ENCODE measurements around the gene SLC16A10. TPM values are rescaled to one million over a fixed set of nuclear protein-coding genes. Genes with fewer than 3 reads are reported as not detected.
A peak's percentile ranks its signal among the peaks of the same experiment; 100 is the strongest.

SLC16A10 gene
- total RNA-seq (10 to 100 TPM; 10.2 to 16.5 (median 14.3) TPM), total RNA-seq (5.5 to 43.4 (median 13.8) reads per million in 29 experiments)
- total RNA-seq (2013), result 10.2 TPM

DNA sequence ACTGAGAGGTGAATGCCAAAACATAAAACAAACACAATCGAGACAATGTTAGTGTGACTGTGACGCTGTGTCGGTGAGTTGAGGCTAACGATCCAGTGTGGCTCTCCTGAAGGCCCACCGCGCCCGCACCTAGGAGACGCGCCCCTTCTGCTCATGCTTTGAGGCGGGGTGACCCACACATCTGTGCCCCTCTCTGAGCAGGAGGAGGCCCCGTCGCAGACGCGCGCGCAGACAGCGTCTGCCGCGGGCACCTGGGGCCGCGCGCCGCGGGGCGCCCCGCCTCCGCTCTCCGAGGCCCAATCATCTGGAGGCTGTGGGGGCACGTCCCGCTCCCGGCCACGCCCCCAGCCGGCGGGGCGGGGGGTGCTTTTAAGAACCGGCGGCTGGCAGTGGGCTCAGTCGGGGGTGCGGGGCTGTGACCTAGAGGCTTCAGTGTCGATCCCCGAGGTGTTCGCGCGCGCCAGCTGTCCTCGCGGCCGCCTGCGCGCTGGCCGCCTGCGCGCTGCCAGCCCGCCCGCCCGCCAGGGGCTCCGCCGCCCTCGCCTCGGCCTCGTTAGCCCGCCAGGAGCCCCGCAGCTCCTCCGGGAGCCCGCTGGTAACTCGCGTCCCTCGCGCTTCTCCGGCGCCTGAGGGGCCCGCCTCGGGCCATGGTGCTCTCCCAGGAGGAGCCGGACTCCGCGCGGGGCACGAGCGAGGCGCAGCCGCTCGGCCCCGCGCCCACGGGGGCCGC, at the start of gene SLC16A10:
TSS of gene SLC16A10 (plus strand) at position 398 of the 730 bp plus-strand sequence. CDS start at position 648, 250 bp downstream.
- Mint-ChIP-seq H3K9me3 (no peaks in the 10 kb centered on the region), H3K27ac (peak within 1 kb of the TSS; percentile 80 to 94), H3K4me1 (peaks cover 36 to 39% (median 39%) of the 10 kb centered on the region in 3 donors), H3K27me3 (peaks cover 0 to 11% of the 10 kb centered on the region in 2 donors), H3K36me3 (no peaks in the 10 kb centered on the region), H3K4me3 (peak within 1 kb of the TSS; percentile 86 to 96 (median 89))
- under 1% methylated on average over 85 of the region's 86 CpGs for WGBS (ENCODE audit: insufficient coverage)
- peaks cover 8 to 11% of the 10 kb centered on the region in 2 experiments for H3K4me1 ChIP-seq (ENCODE audit: control insufficient read depth in 1 of 2, extremely low read depth in 1 of 2, insufficient read depth in 2 of 2, low read length in 2 of 2)
- peak within 1 kb of the TSS; percentile 32 for H3K27ac ChIP-seq (ENCODE audit: low read length)
- ChIA-PET CTCF (interaction anchor here in 1 of 2 donors (0.6 to 1.1 kb wide), 2 partner anchors 10 to 172 kb away, joined by 3 to 5 read pairs; a partner anchor contains a TSS), POLR2A (interaction anchor here (0.6 to 0.7 kb wide), 7 partner anchors 9 to 1710 kb away, joined by 4 to 18 read pairs (median 5); partner anchors contain the start of genes FAM229B (in 1 of the 2), REV3L (in 1 of the 2) and TUBE1 (in 1 of the 2))
- ATAC-seq (replicated peaks in 1 of 4), result peak; percentile 85 to 93 (median 90)
- H3K27me3 ChIP-seq (replicated peaks in 1 of 2; ENCODE audit: control insufficient read depth in 2 of 2, extremely low read depth in 1 of 2, insufficient read depth in 2 of 2, low read length in 1 of 2), result peaks cover 0 to 3% of the 10 kb centered on the region in 2 experiments
- H3K9me3 ChIP-seq, result no peaks in the 10 kb centered on the region
- peak; percentile 61 to 91 (median 82) for DNase-seq
- H3K4me3 ChIP-seq (ENCODE audit: control insufficient read depth in 1 of 2, extremely low read depth in 1 of 2, low read length in 1 of 2), result peak within 1 kb of the TSS; percentile 54 to 94
- H3K36me3 ChIP-seq (ENCODE audit: control insufficient read depth in 2 of 2, extremely low read depth in 1 of 2, insufficient read depth in 1 of 2, low read length in 1 of 2), result no peaks in the 10 kb centered on the region

GRCh38 chr6:111038534-111039252, 48.6 kb upstream of the SLC16A10 start:
- H3K9me3 ChIP-seq, result no peaks in the 10 kb centered on the region
- no peak overlapping the region for H3K27ac Mint-ChIP-seq
- H3K36me3 Mint-ChIP-seq, result no peaks in the 10 kb centered on the region
- no peaks in the 10 kb centered on the region for H3K9me3 Mint-ChIP-seq
- 54% methylated on average over 4 of the region's 6 CpGs for WGBS (ENCODE audit: insufficient coverage)
- DNase-seq (no peak), ATAC-seq (replicated peaks in 1 of 4) (no peak)
- H3K27ac ChIP-seq (ENCODE audit: low read length), result no peak overlapping the region
- no peaks in the 10 kb centered on the region for H3K4me1 ChIP-seq (ENCODE audit: control insufficient read depth in 1 of 2, extremely low read depth in 1 of 2, insufficient read depth in 2 of 2, low read length in 2 of 2)
- H3K27me3 ChIP-seq (replicated peaks in 1 of 2; ENCODE audit: control insufficient read depth in 2 of 2, extremely low read depth in 1 of 2, insufficient read depth in 2 of 2, low read length in 1 of 2), result peaks cover 0 to 3% of the 10 kb centered on the region in 2 experiments
- POLR2A ChIA-PET, result no interaction called here
- no peak overlapping the region for H3K4me3 ChIP-seq (ENCODE audit: control insufficient read depth in 1 of 2, extremely low read depth in 1 of 2, low read length in 1 of 2)
- peaks cover 4 to 8% of the 10 kb centered on the region in 2 donors for H3K27me3 Mint-ChIP-seq
- H3K4me1 Mint-ChIP-seq, result no peaks in the 10 kb centered on the region
- no peaks in the 10 kb centered on the region for H3K36me3 ChIP-seq (ENCODE audit: control insufficient read depth in 2 of 2, extremely low read depth in 1 of 2, insufficient read depth in 1 of 2, low read length in 1 of 2)
- no peak overlapping the region for H3K4me3 Mint-ChIP-seq
- CTCF ChIA-PET, result no interaction called here

GRCh38 chr6:111041917-111042316, 45.4 kb upstream of the SLC16A10 start:
- H3K27ac Mint-ChIP-seq, result no peak overlapping the region
- no peaks in the 10 kb centered on the region for H3K4me1 Mint-ChIP-seq
- H3K9me3 Mint-ChIP-seq, result no peaks in the 10 kb centered on the region
- Histone ChIP-seq H3K4me3 (ENCODE audit: control insufficient read depth in 1 of 2, extremely low read depth in 1 of 2, low read length in 1 of 2) (no peak overlapping the region), H3K9me3 (no peaks in the 10 kb centered on the region), H3K4me1 (ENCODE audit: control insufficient read depth in 1 of 2, extremely low read depth in 1 of 2, insufficient read depth in 2 of 2, low read length in 2 of 2) (no peaks in the 10 kb centered on the region), H3K27ac (ENCODE audit: low read length) (no peak overlapping the region), H3K36me3 (ENCODE audit: control insufficient read depth in 2 of 2, extremely low read depth in 1 of 2, insufficient read depth in 1 of 2, low read length in 1 of 2) (no peaks in the 10 kb centered on the region), H3K27me3 (replicated peaks in 1 of 2; ENCODE audit: control insufficient read depth in 2 of 2, extremely low read depth in 1 of 2, insufficient read depth in 2 of 2, low read length in 1 of 2) (no peaks in the 10 kb centered on the region)
- ATAC-seq (replicated peaks in 1 of 4) (no peak), DNase-seq (no peak)
- CTCF ChIA-PET, result interaction anchor here in 1 of 2 donors (0.6 to 1.4 kb wide), 2 partner anchors 15 to 98 kb away, joined by 3 read pairs; no protein-coding TSS in a partner anchor
- POLR2A ChIA-PET, result no interaction called here
- H3K27me3 Mint-ChIP-seq, result peaks cover 4 to 8% of the 10 kb centered on the region in 2 donors
- whole genome bisulfite sequencing (ENCODE audit: insufficient coverage), result 60% methylated on average over 1 of the region's 4 CpGs
- H3K36me3 Mint-ChIP-seq, result no peaks in the 10 kb centered on the region
- no peak overlapping the region for H3K4me3 Mint-ChIP-seq

- no peak overlapping the region for H3K4me3 Mint-ChIP-seq
- Histone ChIP-seq H3K9me3 (no peaks in the 10 kb centered on the region), H3K27me3 (replicated peaks in 1 of 2; ENCODE audit: control insufficient read depth in 2 of 2, extremely low read depth in 1 of 2, insufficient read depth in 2 of 2, low read length in 1 of 2) (no peaks in the 10 kb centered on the region), H3K4me3 (ENCODE audit: control insufficient read depth in 1 of 2, extremely low read depth in 1 of 2, low read length in 1 of 2) (no peak overlapping the region), H3K27ac (ENCODE audit: low read length) (no peak overlapping the region), H3K4me1 (ENCODE audit: control insufficient read depth in 1 of 2, extremely low read depth in 1 of 2, insufficient read depth in 2 of 2, low read length in 2 of 2) (no peaks in the 10 kb centered on the region), H3K36me3 (ENCODE audit: control insufficient read depth in 2 of 2, extremely low read depth in 1 of 2, insufficient read depth in 1 of 2, low read length in 1 of 2) (no peaks in the 10 kb centered on the region)
- H3K36me3 Mint-ChIP-seq, result no peaks in the 10 kb centered on the region
- H3K9me3 Mint-ChIP-seq, result no peaks in the 10 kb centered on the region
- DNase-seq, result no peak
- no peak for ATAC-seq (replicated peaks in 1 of 4)
- no peaks in the 10 kb centered on the region for H3K27me3 Mint-ChIP-seq
- H3K4me1 Mint-ChIP-seq, result no peaks in the 10 kb centered on the region
- ChIA-PET CTCF (no interaction called here), POLR2A (no interaction called here)
- WGBS (ENCODE audit: insufficient coverage), result 100% methylated on average over 1 of the region's 8 CpGs
- H3K27ac Mint-ChIP-seq, result no peak overlapping the region
These were observed 40.1 kb upstream of the SLC16A10 start for GRCh38 chr6:111047244-111047643.

DNA sequence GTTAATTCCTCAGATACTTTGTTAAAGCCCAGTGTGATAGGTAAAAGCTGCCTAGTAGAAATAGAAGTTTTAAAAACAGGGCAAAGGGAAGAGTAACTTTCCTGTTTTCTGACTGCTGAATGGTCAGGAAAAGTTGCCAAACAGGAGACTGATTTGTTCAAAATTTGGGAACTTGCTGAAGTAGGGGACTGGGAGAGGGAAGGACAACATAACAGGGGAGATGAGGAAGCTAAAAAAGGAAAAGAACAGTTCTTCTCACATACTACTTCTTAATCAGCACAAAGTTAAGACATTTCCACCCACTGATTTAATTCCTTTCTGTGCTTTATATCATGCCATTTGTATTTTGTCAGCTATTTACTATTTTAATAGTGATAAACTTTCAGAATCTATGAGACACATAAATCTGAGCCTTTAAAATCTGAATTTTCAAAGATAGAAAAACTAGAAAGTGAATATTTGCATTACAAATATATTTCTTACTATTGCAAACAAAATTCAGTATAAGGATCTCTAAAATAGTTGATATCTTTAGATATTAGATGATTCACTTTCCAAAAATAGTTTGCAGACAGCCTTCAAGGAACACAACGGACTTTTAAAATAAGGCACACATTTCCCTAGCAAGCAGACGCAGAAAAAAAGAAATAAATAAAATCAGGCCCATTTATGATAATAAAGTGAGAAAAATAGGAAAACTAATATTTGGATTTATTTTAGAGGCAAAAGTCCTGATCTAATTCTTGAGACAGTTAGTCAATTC, 36.9 kb upstream of the SLC16A10 start:
- H3K27me3 ChIP-seq (replicated peaks in 1 of 2; ENCODE audit: control insufficient read depth in 2 of 2, extremely low read depth in 1 of 2, insufficient read depth in 2 of 2, low read length in 1 of 2), result no peaks in the 10 kb centered on the region
- no peaks in the 10 kb centered on the region for H3K4me1 ChIP-seq (ENCODE audit: control insufficient read depth in 1 of 2, extremely low read depth in 1 of 2, insufficient read depth in 2 of 2, low read length in 2 of 2)
- ATAC-seq (replicated peaks in 1 of 4) (no peak), DNase-seq (no peak)
- H3K36me3 ChIP-seq (ENCODE audit: control insufficient read depth in 2 of 2, extremely low read depth in 1 of 2, insufficient read depth in 1 of 2, low read length in 1 of 2), result no peaks in the 10 kb centered on the region
- Mint-ChIP-seq H3K9me3 (no peaks in the 10 kb centered on the region), H3K27ac (no peak overlapping the region), H3K4me3 (no peak overlapping the region), H3K27me3 (no peaks in the 10 kb centered on the region), H3K4me1 (no peaks in the 10 kb centered on the region), H3K36me3 (no peaks in the 10 kb centered on the region)
- H3K27ac ChIP-seq (ENCODE audit: low read length), result no peak overlapping the region
- WGBS (ENCODE audit: insufficient coverage), result no CpG with 5 or more reads among the region's 2 CpGs
- no peaks in the 10 kb centered on the region for H3K9me3 ChIP-seq
- H3K4me3 ChIP-seq (ENCODE audit: control insufficient read depth in 1 of 2, extremely low read depth in 1 of 2, low read length in 1 of 2), result no peak overlapping the region
- ChIA-PET CTCF (interaction anchor here in 1 of 2 donors (0.5 to 0.7 kb wide), 2 partner anchors 257 to 322 kb away, joined by 3 read pairs; no protein-coding TSS in a partner anchor), POLR2A (no interaction called here)

DNA sequence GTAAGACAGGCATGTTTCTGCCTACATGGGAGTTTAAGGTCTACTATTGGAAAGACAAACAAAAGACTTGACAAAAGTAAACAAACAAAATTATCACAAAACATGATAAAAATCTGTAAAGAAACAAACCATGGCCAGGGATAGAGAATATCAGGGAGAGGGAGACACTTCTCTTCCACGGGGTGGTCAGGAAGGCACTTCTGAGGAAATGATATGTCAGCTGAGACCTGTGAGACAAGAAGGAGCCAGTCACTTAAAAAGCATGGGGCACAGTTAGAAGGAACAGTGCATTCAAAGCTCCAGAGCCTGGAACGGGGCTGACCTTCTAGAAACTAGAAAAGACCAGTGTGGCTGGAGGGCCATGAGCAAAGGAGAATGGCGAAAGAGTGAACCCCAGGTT, 35.1 kb upstream of the SLC16A10 start:
- Histone ChIP-seq H3K27me3 (replicated peaks in 1 of 2; ENCODE audit: control insufficient read depth in 2 of 2, extremely low read depth in 1 of 2, insufficient read depth in 2 of 2, low read length in 1 of 2) (no peaks in the 10 kb centered on the region), H3K36me3 (ENCODE audit: control insufficient read depth in 2 of 2, extremely low read depth in 1 of 2, insufficient read depth in 1 of 2, low read length in 1 of 2) (no peaks in the 10 kb centered on the region), H3K4me3 (ENCODE audit: control insufficient read depth in 1 of 2, extremely low read depth in 1 of 2, low read length in 1 of 2) (no peak overlapping the region), H3K27ac (ENCODE audit: low read length) (no peak overlapping the region), H3K4me1 (ENCODE audit: control insufficient read depth in 1 of 2, extremely low read depth in 1 of 2, insufficient read depth in 2 of 2, low read length in 2 of 2) (no peaks in the 10 kb centered on the region), H3K9me3 (no peaks in the 10 kb centered on the region)
- ChIA-PET CTCF (no interaction called here), POLR2A (interaction anchor here in 1 of 2 donors (0.5 kb wide), 1 partner anchor 15 kb away, joined by 6 read pairs; no protein-coding TSS in a partner anchor)
- ATAC-seq (replicated peaks in 1 of 4) (no peak), DNase-seq (no peak)
- H3K36me3 Mint-ChIP-seq, result no peaks in the 10 kb centered on the region
- H3K27me3 Mint-ChIP-seq, result no peaks in the 10 kb centered on the region
- H3K9me3 Mint-ChIP-seq, result no peaks in the 10 kb centered on the region
- H3K27ac Mint-ChIP-seq, result no peak overlapping the region
- no peak overlapping the region for H3K4me3 Mint-ChIP-seq
- 80% methylated on average over 1 of the region's 3 CpGs for WGBS (ENCODE audit: insufficient coverage)
- peaks cover 0 to 2% (median 0%) of the 10 kb centered on the region in 3 donors for H3K4me1 Mint-ChIP-seq

All from T-cell (primary cell).